Mesothelial cell of epicardium (in vitro differentiated cells): Measurements from ENCODE around the gene MIXL1. TPM values are rescaled to one million over a fixed set of nuclear protein-coding genes. Genes with fewer than 3 reads are reported as not detected.
A peak's percentile ranks its signal among the peaks of the same experiment; 100 is the strongest.

Experiments used
- DNase-seq, 2 experiments: peaks; one replicate each; pipeline ENCODE4 v3.0.0; 2021; ENCODE audit warnings: low spot score in 2 of 2; ENCODE audit not compliant: unreplicated experiment in 2 of 2
- H3K27ac Mint-ChIP-seq: 2 replicates; pipeline ENCODE4 v1.8.0; 2021; ENCODE audit warnings: mixed read lengths
- H3K27me3 Mint-ChIP-seq: 2 replicates; pipeline ENCODE4 v1.8.0; 2021; ENCODE audit warnings: low read depth, mixed read lengths
- H3K36me3 Mint-ChIP-seq: 2 replicates; pipeline ENCODE4 v1.8.0; 2021; ENCODE audit warnings: mixed read lengths
- H3K4me1 Mint-ChIP-seq: 2 replicates; pipeline ENCODE4 v1.8.0; 2021; ENCODE audit warnings: mixed read lengths
- H3K4me3 Mint-ChIP-seq: 2 replicates; pipeline ENCODE4 v1.8.0; 2021; ENCODE audit warnings: mild to moderate bottlenecking, moderate library complexity, mixed read lengths
- H3K9me3 Mint-ChIP-seq: 2 replicates; pipeline ENCODE4 v1.8.0; 2021; ENCODE audit warnings: mixed read lengths
- CTCF ChIP-seq: fragments of 200-600 bp; sonication (generic); IDR thresholded peaks from one replicate; pipeline ENCODE4 v1.5.0; 2021; ENCODE audit warnings: antibody characterized with exemption; ENCODE audit not compliant: unreplicated experiment
- total RNA-seq: library from RNA; stranded (reverse); gene quantifications from 3 replicates; pipeline ENCODE4 v1.2.1, GENCODE V29; 2021

Gene MIXL1
- total RNA-seq, 1 donor from 2014 or later = 3.4 TPM

- Mint-ChIP-seq H3K4me3 (no peak overlapping the region), H3K36me3 (peaks cover 14% of the 10 kb centered on the region), H3K27me3 (no peaks in the 10 kb centered on the region), H3K27ac (peak overlapping the region; percentile 88), H3K4me1 (peaks cover 41% of the 10 kb centered on the region), H3K9me3 (peaks cover 5% of the 10 kb centered on the region)
- no peak for TF ChIP-seq CTCF
- DNase-seq = no peak
Observed at GRCh38 chr1:226276077-226276682, 52.7 kb downstream of the MIXL1 start.

Other genes starting within 250 kb of the MIXL1 start
- gene SDE2, start 224.3 kb upstream of the MIXL1 start, total RNA-seq = 21.2 to 22.9 TPM (median 21.5 TPM) in 3 replicates
- gene H3-3A, start 160.9 kb upstream of the MIXL1 start, total RNA-seq = 796 to 806 TPM (median 800 TPM) in 3 replicates
- 44.7 to 45.8 TPM (median 45.7 TPM) in 3 replicates for gene ACBD3, start 36.9 kb upstream of the MIXL1 start, total RNA-seq
- 7.5 to 8.9 TPM (median 8.8 TPM) in 3 replicates for gene LIN9, start 85.5 kb downstream of the MIXL1 start, total RNA-seq
- 94.7 to 101 TPM (median 95.3 TPM) in 3 replicates for gene PARP1, start 184.4 kb downstream of the MIXL1 start, total RNA-seq